ENCODE data around the gene METTL26.

The METTL26 gene

GRCh38 chr16:596736-597060 is 39.4 kb downstream of the METTL26 start:
- Histone ChIP-seq H3K27ac (ENCODE audit: low read depth, low read length) (no peak overlapping the region), H3K36me3 (ENCODE audit: control insufficient read depth in 5 of 5, insufficient read depth in 5 of 5, low read length in 5 of 5) (peaks cover 0 to 32% (median 14%) of the 10 kb centered on the region in 5 donors), H3K27me3 (ENCODE audit: control insufficient read depth in 5 of 5, insufficient read depth in 4 of 5, low read length in 5 of 5) (no peaks in the 10 kb centered on the region), H3K4me3 (ENCODE audit: low read depth in 1 of 5, low read length in 5 of 5) (no peak overlapping the region), H3K9ac (ENCODE audit: low read length in 5 of 5) (no peak overlapping the region), H3K9me3 (ENCODE audit: control insufficient read depth in 5 of 5, low read length in 5 of 5) (no peaks in the 10 kb centered on the region), H3K4me1 (ENCODE audit: control insufficient read depth in 5 of 5, insufficient read depth in 5 of 5, low read length in 5 of 5) (peaks cover 7 to 20% (median 17%) of the 10 kb centered on the region in 5 donors)

GRCh38 chr16:595942-596735 is 40.0 kb downstream of the METTL26 start:
- H3K4me1 ChIP-seq (ENCODE audit: control insufficient read depth in 5 of 5, insufficient read depth in 5 of 5, low read length in 5 of 5) = peaks cover 8 to 25% (median 22%) of the 10 kb centered on the region in 5 donors
- H3K9me3 ChIP-seq (ENCODE audit: control insufficient read depth in 5 of 5, low read length in 5 of 5) = no peaks in the 10 kb centered on the region
- peaks cover 0 to 29% (median 14%) of the 10 kb centered on the region in 5 donors for H3K36me3 ChIP-seq (ENCODE audit: control insufficient read depth in 5 of 5, insufficient read depth in 5 of 5, low read length in 5 of 5)
- no peaks in the 10 kb centered on the region for H3K27me3 ChIP-seq (ENCODE audit: control insufficient read depth in 5 of 5, insufficient read depth in 4 of 5, low read length in 5 of 5)
- H3K4me3 ChIP-seq (ENCODE audit: low read depth in 1 of 5, low read length in 5 of 5) = no peak overlapping the region
- no peak overlapping the region for H3K27ac ChIP-seq (ENCODE audit: low read depth, low read length)
- H3K9ac ChIP-seq (ENCODE audit: low read length in 5 of 5) = no peak overlapping the region

- H3K4me3 ChIP-seq (ENCODE audit: low read depth in 1 of 5, low read length in 5 of 5) = no peak overlapping the region
- no peak overlapping the region for H3K27ac ChIP-seq (ENCODE audit: low read depth, low read length)
- H3K27me3 ChIP-seq (ENCODE audit: control insufficient read depth in 5 of 5, insufficient read depth in 4 of 5, low read length in 5 of 5) = no peaks in the 10 kb centered on the region
- H3K9ac ChIP-seq (ENCODE audit: low read length in 5 of 5) = no peak overlapping the region
- H3K36me3 ChIP-seq (ENCODE audit: control insufficient read depth in 5 of 5, insufficient read depth in 5 of 5, low read length in 5 of 5) = peaks cover 0 to 28% (median 14%) of the 10 kb centered on the region in 5 donors
- peaks cover 13 to 33% (median 31%) of the 10 kb centered on the region in 5 donors for H3K4me1 ChIP-seq (ENCODE audit: control insufficient read depth in 5 of 5, insufficient read depth in 5 of 5, low read length in 5 of 5)
- no peaks in the 10 kb centered on the region for H3K9me3 ChIP-seq (ENCODE audit: control insufficient read depth in 5 of 5, low read length in 5 of 5)
These were observed 41.0 kb downstream of the METTL26 start for GRCh38 chr16:595094-595528.

GRCh38 chr16:593807-594206 is 42.3 kb downstream of the METTL26 start:
- no peak overlapping the region for H3K9ac ChIP-seq (ENCODE audit: low read length in 5 of 5)
- no peak overlapping the region for H3K4me3 ChIP-seq (ENCODE audit: low read depth in 1 of 5, low read length in 5 of 5)
- H3K4me1 ChIP-seq (ENCODE audit: control insufficient read depth in 5 of 5, insufficient read depth in 5 of 5, low read length in 5 of 5) = peaks cover 13 to 33% (median 31%) of the 10 kb centered on the region in 5 donors

GRCh38 chr16:593406-593805 is 42.7 kb downstream of the METTL26 start:
- H3K27me3 ChIP-seq (ENCODE audit: control insufficient read depth in 5 of 5, insufficient read depth in 4 of 5, low read length in 5 of 5) = no peaks in the 10 kb centered on the region
- H3K4me1 ChIP-seq (ENCODE audit: control insufficient read depth in 5 of 5, insufficient read depth in 5 of 5, low read length in 5 of 5) = peaks cover 13 to 37% (median 33%) of the 10 kb centered on the region in 5 donors
- no peaks in the 10 kb centered on the region for H3K9me3 ChIP-seq (ENCODE audit: control insufficient read depth in 5 of 5, low read length in 5 of 5)
- H3K36me3 ChIP-seq (ENCODE audit: control insufficient read depth in 5 of 5, insufficient read depth in 5 of 5, low read length in 5 of 5) = peaks cover 0 to 16% (median 8%) of the 10 kb centered on the region in 5 donors
- no peak overlapping the region for H3K27ac ChIP-seq (ENCODE audit: low read depth, low read length)
- no peak overlapping the region for H3K4me3 ChIP-seq (ENCODE audit: low read depth in 1 of 5, low read length in 5 of 5)
- H3K9ac ChIP-seq (ENCODE audit: low read length in 5 of 5) = no peak overlapping the region

More at GRCh38 chr16:593807-594206, 42.3 kb downstream of the METTL26 start:
- Histone ChIP-seq H3K27ac (ENCODE audit: low read depth, low read length) (no peak overlapping the region), H3K27me3 (ENCODE audit: control insufficient read depth in 5 of 5, insufficient read depth in 4 of 5, low read length in 5 of 5) (no peaks in the 10 kb centered on the region), H3K9me3 (ENCODE audit: control insufficient read depth in 5 of 5, low read length in 5 of 5) (no peaks in the 10 kb centered on the region), H3K36me3 (ENCODE audit: control insufficient read depth in 5 of 5, insufficient read depth in 5 of 5, low read length in 5 of 5) (peaks cover 0 to 18% (median 8%) of the 10 kb centered on the region in 5 donors)

GRCh38 chr16:592518-593306 is 43.4 kb downstream of the METTL26 start:
- Histone ChIP-seq H3K36me3 (ENCODE audit: control insufficient read depth in 5 of 5, insufficient read depth in 5 of 5, low read length in 5 of 5) (peaks cover 0 to 16% (median 8%) of the 10 kb centered on the region in 5 donors), H3K27ac (ENCODE audit: low read depth, low read length) (no peak overlapping the region), H3K4me3 (ENCODE audit: low read depth in 1 of 5, low read length in 5 of 5) (no peak overlapping the region), H3K27me3 (ENCODE audit: control insufficient read depth in 5 of 5, insufficient read depth in 4 of 5, low read length in 5 of 5) (no peaks in the 10 kb centered on the region), H3K4me1 (ENCODE audit: control insufficient read depth in 5 of 5, insufficient read depth in 5 of 5, low read length in 5 of 5) (peaks cover 15 to 44% (median 40%) of the 10 kb centered on the region in 5 donors), H3K9me3 (ENCODE audit: control insufficient read depth in 5 of 5, low read length in 5 of 5) (no peaks in the 10 kb centered on the region), H3K9ac (ENCODE audit: low read length in 5 of 5) (peak overlapping the region in 1 of 5 donors; percentile 64)

- peaks cover 16 to 51% (median 46%) of the 10 kb centered on the region in 5 donors for H3K4me1 ChIP-seq (ENCODE audit: control insufficient read depth in 5 of 5, insufficient read depth in 5 of 5, low read length in 5 of 5)
- no peaks in the 10 kb centered on the region for H3K9me3 ChIP-seq (ENCODE audit: control insufficient read depth in 5 of 5, low read length in 5 of 5)
- peaks cover 0 to 16% (median 8%) of the 10 kb centered on the region in 5 donors for H3K36me3 ChIP-seq (ENCODE audit: control insufficient read depth in 5 of 5, insufficient read depth in 5 of 5, low read length in 5 of 5)
- no peaks in the 10 kb centered on the region for H3K27me3 ChIP-seq (ENCODE audit: control insufficient read depth in 5 of 5, insufficient read depth in 4 of 5, low read length in 5 of 5)
- peak overlapping the region in 1 of 5 donors; percentile 64 for H3K9ac ChIP-seq (ENCODE audit: low read length in 5 of 5)
- H3K27ac ChIP-seq (ENCODE audit: low read depth, low read length) = no peak overlapping the region
- H3K4me3 ChIP-seq (ENCODE audit: low read depth in 1 of 5, low read length in 5 of 5) = no peak overlapping the region
These were observed 44.1 kb downstream of the METTL26 start for GRCh38 chr16:591892-592517.

GRCh38 chr16:591231-591630 is 44.9 kb downstream of the METTL26 start:
- Histone ChIP-seq H3K27me3 (ENCODE audit: control insufficient read depth in 5 of 5, insufficient read depth in 4 of 5, low read length in 5 of 5) (no peaks in the 10 kb centered on the region), H3K4me3 (ENCODE audit: low read depth in 1 of 5, low read length in 5 of 5) (peak overlapping the region; percentile 73 to 96 (median 85)), H3K9me3 (ENCODE audit: control insufficient read depth in 5 of 5, low read length in 5 of 5) (no peaks in the 10 kb centered on the region), H3K4me1 (ENCODE audit: control insufficient read depth in 5 of 5, insufficient read depth in 5 of 5, low read length in 5 of 5) (peaks cover 18 to 58% (median 53%) of the 10 kb centered on the region in 5 donors), H3K36me3 (ENCODE audit: control insufficient read depth in 5 of 5, insufficient read depth in 5 of 5, low read length in 5 of 5) (peaks cover 0 to 9% (median 3%) of the 10 kb centered on the region in 5 donors), H3K9ac (ENCODE audit: low read length in 5 of 5) (peak overlapping the region in 3 of 5 donors; percentile 51 to 80 (median 78)), H3K27ac (ENCODE audit: low read depth, low read length) (no peak overlapping the region)

GRCh38 chr16:590815-591200 is 45.3 kb downstream of the METTL26 start:
- peak overlapping the region; percentile 73 to 96 (median 85) for H3K4me3 ChIP-seq (ENCODE audit: low read depth in 1 of 5, low read length in 5 of 5)
- H3K9ac ChIP-seq (ENCODE audit: low read length in 5 of 5) = peak overlapping the region; percentile 48 to 90 (median 78)
- peaks cover 18 to 62% (median 53%) of the 10 kb centered on the region in 5 donors for H3K4me1 ChIP-seq (ENCODE audit: control insufficient read depth in 5 of 5, insufficient read depth in 5 of 5, low read length in 5 of 5)
- no peaks in the 10 kb centered on the region for H3K27me3 ChIP-seq (ENCODE audit: control insufficient read depth in 5 of 5, insufficient read depth in 4 of 5, low read length in 5 of 5)
- peaks cover 0 to 8% (median 3%) of the 10 kb centered on the region in 5 donors for H3K36me3 ChIP-seq (ENCODE audit: control insufficient read depth in 5 of 5, insufficient read depth in 5 of 5, low read length in 5 of 5)
- H3K27ac ChIP-seq (ENCODE audit: low read depth, low read length) = peak overlapping the region; percentile 46
- no peaks in the 10 kb centered on the region for H3K9me3 ChIP-seq (ENCODE audit: control insufficient read depth in 5 of 5, low read length in 5 of 5)
